ENCODE data around the gene RBCK1.

Gene RBCK1

GRCh38 chr20:402898-403581 is 5.1 kb upstream of the RBCK1 start:
- Histone ChIP-seq H3K4me1 (ENCODE audit: control insufficient read depth, insufficient read depth, low read length) (peaks cover 6% of the 10 kb centered on the region), H3K36me3 (ENCODE audit: control insufficient read depth, insufficient read depth, low read length, severe bottlenecking) (peaks cover under 1% of the 10 kb centered on the region), H3K9ac (ENCODE audit: low read length) (no peak overlapping the region), H3K27me3 (replicated peaks; ENCODE audit: control insufficient read depth, insufficient read depth, low read length) (no peaks in the 10 kb centered on the region), H3K9me3 (ENCODE audit: control insufficient read depth, low read length) (no peaks in the 10 kb centered on the region), H3K4me3 (ENCODE audit: low read length) (no peak overlapping the region)
- no peak for DNase-seq (ENCODE audit: low read depth)

GRCh38 chr20:403582-403957 is 4.5 kb upstream of the RBCK1 start:
- Histone ChIP-seq H3K9me3 (ENCODE audit: control insufficient read depth, low read length) (no peaks in the 10 kb centered on the region), H3K4me3 (ENCODE audit: low read length) (no peak overlapping the region), H3K27me3 (replicated peaks; ENCODE audit: control insufficient read depth, insufficient read depth, low read length) (no peaks in the 10 kb centered on the region), H3K9ac (ENCODE audit: low read length) (no peak overlapping the region), H3K4me1 (ENCODE audit: control insufficient read depth, insufficient read depth, low read length) (peaks cover 6% of the 10 kb centered on the region), H3K36me3 (ENCODE audit: control insufficient read depth, insufficient read depth, low read length, severe bottlenecking) (no peaks in the 10 kb centered on the region)
- DNase-seq (ENCODE audit: low read depth): no peak

GRCh38 chr20:404088-404487 is 4.0 kb upstream of the RBCK1 start:
- Histone ChIP-seq H3K4me3 (ENCODE audit: low read length) (no peak overlapping the region), H3K36me3 (ENCODE audit: control insufficient read depth, insufficient read depth, low read length, severe bottlenecking) (no peaks in the 10 kb centered on the region), H3K9ac (ENCODE audit: low read length) (no peak overlapping the region), H3K9me3 (ENCODE audit: control insufficient read depth, low read length) (no peaks in the 10 kb centered on the region), H3K27me3 (replicated peaks; ENCODE audit: control insufficient read depth, insufficient read depth, low read length) (no peaks in the 10 kb centered on the region), H3K4me1 (ENCODE audit: control insufficient read depth, insufficient read depth, low read length) (peaks cover 6% of the 10 kb centered on the region)
- DNase-seq (ENCODE audit: low read depth): no peak

GRCh38 chr20:406200-407132 is 1.6 kb upstream of the RBCK1 start:
- no peak for DNase-seq (ENCODE audit: low read depth)
- Histone ChIP-seq H3K4me1 (ENCODE audit: control insufficient read depth, insufficient read depth, low read length) (peaks cover 16% of the 10 kb centered on the region), H3K27me3 (replicated peaks; ENCODE audit: control insufficient read depth, insufficient read depth, low read length) (no peaks in the 10 kb centered on the region), H3K9ac (ENCODE audit: low read length) (peak overlapping the region; percentile 86), H3K4me3 (ENCODE audit: low read length) (peak overlapping the region; percentile 74), H3K9me3 (ENCODE audit: control insufficient read depth, low read length) (no peaks in the 10 kb centered on the region), H3K36me3 (ENCODE audit: control insufficient read depth, insufficient read depth, low read length, severe bottlenecking) (peaks cover 8% of the 10 kb centered on the region)

GRCh38 chr20:407133-407952 is 756 bp upstream of the RBCK1 start:
- H3K27me3 ChIP-seq (replicated peaks; ENCODE audit: control insufficient read depth, insufficient read depth, low read length): no peaks in the 10 kb centered on the region
- peak; percentile 87 for DNase-seq (ENCODE audit: low read depth)
- peaks cover 17% of the 10 kb centered on the region for H3K36me3 ChIP-seq (ENCODE audit: control insufficient read depth, insufficient read depth, low read length, severe bottlenecking)
- no peaks in the 10 kb centered on the region for H3K9me3 ChIP-seq (ENCODE audit: control insufficient read depth, low read length)
- peaks cover 16% of the 10 kb centered on the region for H3K4me1 ChIP-seq (ENCODE audit: control insufficient read depth, insufficient read depth, low read length)
- H3K4me3 ChIP-seq (ENCODE audit: low read length): peak overlapping the region; percentile 74
- peak overlapping the region; percentile 86 for H3K9ac ChIP-seq (ENCODE audit: low read length)

- Histone ChIP-seq H3K4me3 (ENCODE audit: low read length) (peak overlapping the region; percentile 96), H3K36me3 (ENCODE audit: control insufficient read depth, insufficient read depth, low read length, severe bottlenecking) (peaks cover 18% of the 10 kb centered on the region), H3K4me1 (ENCODE audit: control insufficient read depth, insufficient read depth, low read length) (peaks cover 16% of the 10 kb centered on the region), H3K9me3 (ENCODE audit: control insufficient read depth, low read length) (no peaks in the 10 kb centered on the region), H3K27me3 (replicated peaks; ENCODE audit: control insufficient read depth, insufficient read depth, low read length) (no peaks in the 10 kb centered on the region), H3K9ac (ENCODE audit: low read length) (peak overlapping the region; percentile 100)
- peak; percentile 22 for DNase-seq (ENCODE audit: low read depth)
Observed at GRCh38 chr20:408843-409696, 971 bp downstream of the RBCK1 start.

- H3K27me3 ChIP-seq (replicated peaks; ENCODE audit: control insufficient read depth, insufficient read depth, low read length): no peaks in the 10 kb centered on the region
- H3K4me1 ChIP-seq (ENCODE audit: control insufficient read depth, insufficient read depth, low read length): peaks cover 16% of the 10 kb centered on the region
- no peaks in the 10 kb centered on the region for H3K9me3 ChIP-seq (ENCODE audit: control insufficient read depth, low read length)
- peak overlapping the region; percentile 96 for H3K4me3 ChIP-seq (ENCODE audit: low read length)
- no peak for DNase-seq (ENCODE audit: low read depth)
- no peak overlapping the region for H3K9ac ChIP-seq (ENCODE audit: low read length)
- peaks cover 18% of the 10 kb centered on the region for H3K36me3 ChIP-seq (ENCODE audit: control insufficient read depth, insufficient read depth, low read length, severe bottlenecking)
Observed at GRCh38 chr20:409697-410559, 1.8 kb downstream of the RBCK1 start.

GRCh38 chr20:412081-412480 is 4.0 kb downstream of the RBCK1 start:
- Histone ChIP-seq H3K27me3 (replicated peaks; ENCODE audit: control insufficient read depth, insufficient read depth, low read length) (no peaks in the 10 kb centered on the region), H3K4me3 (ENCODE audit: low read length) (no peak overlapping the region), H3K9ac (ENCODE audit: low read length) (no peak overlapping the region), H3K4me1 (ENCODE audit: control insufficient read depth, insufficient read depth, low read length) (peaks cover 17% of the 10 kb centered on the region), H3K36me3 (ENCODE audit: control insufficient read depth, insufficient read depth, low read length, severe bottlenecking) (peaks cover 20% of the 10 kb centered on the region), H3K9me3 (ENCODE audit: control insufficient read depth, low read length) (no peaks in the 10 kb centered on the region)
- no peak for DNase-seq (ENCODE audit: low read depth)

GRCh38 chr20:414161-414560 is 6.1 kb downstream of the RBCK1 start:
- peaks cover 14% of the 10 kb centered on the region for H3K4me1 ChIP-seq (ENCODE audit: control insufficient read depth, insufficient read depth, low read length)
- H3K27me3 ChIP-seq (replicated peaks; ENCODE audit: control insufficient read depth, insufficient read depth, low read length): no peaks in the 10 kb centered on the region
- H3K9ac ChIP-seq (ENCODE audit: low read length): no peak overlapping the region
- DNase-seq (ENCODE audit: low read depth): no peak
- H3K9me3 ChIP-seq (ENCODE audit: control insufficient read depth, low read length): no peaks in the 10 kb centered on the region
- H3K4me3 ChIP-seq (ENCODE audit: low read length): no peak overlapping the region
- peaks cover 32% of the 10 kb centered on the region for H3K36me3 ChIP-seq (ENCODE audit: control insufficient read depth, insufficient read depth, low read length, severe bottlenecking)

GRCh38 chr20:415820-416322 is 7.8 kb downstream of the RBCK1 start:
- Histone ChIP-seq H3K4me1 (ENCODE audit: control insufficient read depth, insufficient read depth, low read length) (peaks cover 5% of the 10 kb centered on the region), H3K9me3 (ENCODE audit: control insufficient read depth, low read length) (no peaks in the 10 kb centered on the region), H3K36me3 (ENCODE audit: control insufficient read depth, insufficient read depth, low read length, severe bottlenecking) (peaks cover 38% of the 10 kb centered on the region), H3K9ac (ENCODE audit: low read length) (no peak overlapping the region), H3K27me3 (replicated peaks; ENCODE audit: control insufficient read depth, insufficient read depth, low read length) (no peaks in the 10 kb centered on the region), H3K4me3 (ENCODE audit: low read length) (no peak overlapping the region)
- DNase-seq (ENCODE audit: low read depth): no peak

Data from adipocyte (in vitro differentiated cells).